Renal cortex interstitium (tissue), 11 donors: ENCODE data around the gene PPP2R2C. TPM values are rescaled to one million over a fixed set of nuclear protein-coding genes. Genes with fewer than 3 reads are reported as not detected.

Source experiments
- DNase-seq, 11 donors: peaks; one replicate each; pipeline ENCODE4 v3.0.0-alpha.2; 2013; ENCODE audit warnings: low read depth in 9 of 11, low spot score in 4 of 11; ENCODE audit errors: extremely low read depth in 1 of 11
- polyA plus RNA-seq, 3 donors: library from polyadenylated mRNA; unstranded; fragments of 120-200 nt; gene quantifications; one replicate each; pipeline ENCODE4 v1.2.1, GENCODE V29; 2013; ENCODE audit not compliant: insufficient read length in 3 of 3

The PPP2R2C gene
- polyA plus RNA-seq, 3 donors: 0.17 to 0.65 (median 0.35) TPM

DNA sequence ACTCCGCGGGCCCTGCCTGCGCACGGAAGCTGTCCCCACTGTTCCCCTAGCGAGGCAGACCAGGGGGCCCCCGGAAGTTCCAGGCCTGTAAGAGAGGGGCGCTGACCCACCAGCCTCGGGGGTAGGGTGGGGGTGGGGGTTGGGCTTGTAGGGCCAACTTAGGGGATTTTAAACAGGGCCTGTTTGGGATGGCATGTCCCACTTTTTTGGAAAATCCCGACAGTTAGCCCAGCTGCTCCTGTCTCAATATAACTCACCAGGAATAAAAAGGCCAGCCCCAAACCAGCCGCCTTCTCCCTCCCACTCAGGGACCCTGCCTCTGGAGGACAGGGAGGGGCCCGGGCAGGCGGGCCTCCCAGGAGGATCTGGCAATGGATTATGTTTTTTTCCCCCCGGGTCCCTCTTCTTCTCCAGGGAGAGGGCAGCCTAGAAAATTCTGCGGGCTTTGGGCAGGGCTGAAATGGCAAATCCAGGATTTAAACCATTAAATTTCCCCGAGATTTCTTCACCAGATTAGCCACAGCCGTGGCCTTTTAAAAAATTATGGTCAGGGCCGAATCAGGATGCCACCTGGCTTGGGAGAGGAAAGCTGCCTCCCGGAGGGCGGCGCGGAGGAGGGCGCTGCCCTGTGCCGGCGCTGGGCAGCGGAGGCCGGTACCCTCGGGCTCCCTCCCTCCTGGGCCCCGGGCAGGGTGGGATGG, 957 bp downstream of the PPP2R2C start:
- DNase-seq: no peak

DNA sequence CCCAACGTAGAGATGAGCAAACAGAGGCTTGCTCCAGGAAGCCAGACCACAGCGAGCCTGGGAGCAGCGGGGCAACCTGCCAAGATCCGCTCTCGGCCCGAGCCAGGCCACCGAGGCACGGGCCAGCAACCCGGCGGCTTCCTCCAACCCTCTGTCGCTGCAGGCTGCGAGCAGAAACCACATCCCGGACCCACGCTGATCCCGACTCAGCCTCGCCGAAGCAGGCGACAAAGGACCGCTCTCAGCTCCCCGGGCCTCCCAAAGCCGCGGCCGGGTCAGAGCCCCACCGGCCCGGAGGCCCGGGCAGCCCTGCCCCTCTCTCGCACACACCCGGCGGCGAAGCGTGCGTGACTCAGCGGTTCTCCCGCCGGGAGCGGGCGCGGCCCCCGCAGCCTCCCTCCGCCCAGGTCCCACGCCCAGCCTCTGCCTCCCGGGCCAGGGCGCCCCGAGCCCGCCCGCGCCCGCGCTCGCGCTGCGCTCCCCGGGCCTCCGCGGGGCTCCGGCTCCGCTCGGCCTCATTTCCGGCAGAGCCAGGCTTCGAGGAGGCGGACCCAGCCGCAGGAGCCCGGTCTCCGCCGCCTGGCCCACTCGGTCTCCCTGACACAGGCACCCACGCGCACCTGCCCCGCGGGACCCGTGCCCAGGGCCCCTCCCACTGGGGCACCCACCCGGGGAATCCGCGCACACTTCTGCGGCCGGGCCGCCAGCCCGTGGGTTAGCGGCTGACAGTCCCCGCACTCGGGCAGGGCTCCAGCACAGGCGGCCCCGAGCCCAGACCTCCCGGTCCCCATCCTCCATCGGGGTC, 1.7 kb downstream of the PPP2R2C start:
- peak in 1 of 11 donors; percentile 10 for DNase-seq

DNA sequence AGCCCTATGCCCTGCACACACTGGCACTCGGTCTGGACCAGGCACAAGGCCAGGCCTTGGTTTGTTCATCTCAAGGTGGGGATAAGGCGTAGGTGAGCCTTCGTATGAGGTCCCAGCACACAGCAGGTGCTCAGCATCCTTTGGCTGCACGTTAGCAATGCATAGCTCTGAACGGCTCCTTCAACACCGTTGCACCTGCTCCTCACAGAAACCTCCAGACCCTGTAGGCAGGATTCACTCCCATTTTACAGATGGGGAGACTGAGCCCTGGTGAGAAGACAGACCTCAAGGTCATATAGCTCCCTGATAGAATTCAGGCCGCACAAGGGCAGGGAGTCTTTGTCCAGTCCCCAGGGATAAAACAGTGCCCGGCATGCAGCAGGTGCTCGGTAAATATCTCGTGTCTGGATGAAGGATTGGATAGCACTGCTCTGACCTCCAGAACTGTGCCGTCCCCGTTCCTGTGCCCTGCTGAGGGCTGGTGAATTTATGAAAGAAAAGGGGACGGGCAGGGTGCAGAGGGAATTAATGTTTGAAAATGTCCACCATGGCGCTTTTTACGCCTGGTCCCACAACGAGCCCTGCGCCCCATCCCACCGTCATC, 2.4 kb downstream of the PPP2R2C start:
- DNase-seq: no peak

DNA sequence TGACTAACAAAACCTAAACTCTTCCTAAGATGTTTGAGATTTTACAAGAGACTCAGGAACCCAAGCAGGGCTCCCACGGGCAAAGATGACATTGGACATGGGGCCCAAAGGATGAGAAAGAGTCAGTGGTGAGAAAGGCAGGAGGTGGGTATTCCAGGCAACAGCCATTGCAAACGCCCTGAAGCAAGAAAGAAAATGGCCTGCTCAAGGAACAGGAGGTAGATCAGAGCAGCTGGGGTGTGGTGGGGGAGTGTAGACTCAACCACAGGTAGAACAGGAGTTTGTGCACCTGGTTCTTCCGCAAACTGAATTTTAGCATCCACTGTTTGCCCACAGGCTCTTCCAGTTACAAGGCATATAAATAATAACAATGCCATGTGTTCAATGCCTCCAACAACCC, 3.3 kb downstream of the PPP2R2C start:
- no peak for DNase-seq

DNA sequence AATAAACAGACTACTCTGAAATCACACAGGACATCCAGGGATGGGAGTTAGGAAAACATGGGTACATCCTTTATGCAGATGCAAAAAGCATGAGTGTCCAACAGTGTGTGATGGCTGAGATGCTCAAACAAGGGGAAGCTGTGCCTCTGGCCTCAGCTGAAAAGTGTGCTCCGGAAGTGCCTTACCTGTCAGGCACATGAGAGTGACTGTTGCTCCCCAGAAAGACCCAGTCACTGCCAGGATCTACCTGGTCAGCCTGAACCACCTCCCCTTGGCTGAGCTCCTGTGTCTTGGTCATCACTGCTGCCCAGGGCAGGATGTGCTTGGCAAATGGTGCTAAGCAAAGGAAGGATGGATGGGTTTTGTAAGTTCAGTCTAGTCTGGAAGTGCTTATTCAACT, 4.0 kb downstream of the PPP2R2C start:
- no peak for DNase-seq

DNA sequence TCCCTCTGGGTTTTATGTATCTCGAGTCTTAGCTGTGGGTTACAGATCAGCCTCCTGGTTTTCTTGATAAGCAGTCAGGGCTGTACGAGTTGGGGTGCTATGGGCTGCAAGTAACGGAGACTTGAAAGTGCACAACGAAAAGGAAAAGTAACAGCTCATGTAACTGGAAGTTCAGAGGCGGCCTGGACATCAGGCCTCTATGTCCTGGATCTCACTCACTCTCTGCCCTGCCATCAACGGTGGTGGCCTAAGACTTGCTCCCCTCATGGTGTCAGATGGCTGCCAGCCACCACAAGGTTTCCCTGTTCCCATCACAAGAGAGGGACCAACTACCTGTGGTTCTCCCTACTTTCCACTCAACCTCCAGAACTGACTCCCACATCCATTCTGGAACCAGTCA, 4.8 kb downstream of the PPP2R2C start:
- no peak for DNase-seq

DNA sequence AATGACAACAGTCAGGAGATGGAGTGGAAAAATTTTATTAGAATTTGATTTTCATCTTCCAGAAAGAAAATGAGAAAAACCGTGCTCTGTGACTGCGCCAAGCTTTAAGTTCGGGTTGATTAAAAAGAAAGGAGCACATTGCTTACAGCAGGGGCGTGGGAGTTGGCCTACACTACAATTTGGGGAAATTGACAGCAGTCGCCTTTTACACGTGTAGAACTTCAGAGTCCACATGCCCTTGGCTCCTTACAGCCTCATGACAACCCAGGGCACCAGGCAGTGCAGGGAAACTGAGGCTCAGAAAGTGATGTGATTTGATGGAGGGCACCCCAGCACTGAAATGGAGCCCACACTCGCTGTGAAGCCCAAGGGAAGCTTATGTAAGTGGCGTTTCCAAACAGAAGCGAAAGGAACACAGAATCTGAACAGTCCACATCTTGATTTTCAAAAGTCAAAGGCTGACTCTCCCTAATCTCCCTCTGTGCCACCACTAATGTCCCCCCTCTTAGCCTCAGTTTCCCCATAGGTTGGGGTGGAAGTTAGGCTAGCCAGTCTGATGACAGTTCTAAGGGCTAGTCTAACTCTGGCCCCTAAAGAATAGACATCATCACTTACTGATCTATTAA, 5.5 kb downstream of the PPP2R2C start:
- no peak for DNase-seq

DNA sequence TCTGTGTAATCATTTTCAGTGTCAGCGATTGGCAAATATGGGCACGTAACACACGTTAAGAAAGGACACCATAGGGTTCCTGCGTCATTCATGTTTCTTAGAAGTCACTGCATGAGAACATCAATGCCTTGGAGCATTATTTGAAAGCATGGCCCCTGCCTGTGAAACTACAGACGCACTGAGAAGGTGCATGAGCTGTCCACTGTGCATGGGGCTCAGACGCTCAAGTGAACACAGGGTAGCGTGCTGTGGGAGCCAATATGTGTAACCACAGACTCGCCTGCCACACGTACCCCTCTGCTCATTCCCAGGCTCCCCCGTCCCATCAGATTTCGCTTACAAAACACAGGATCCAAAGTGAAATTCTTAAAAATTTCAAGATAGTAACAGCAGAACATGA, 6.5 kb downstream of the PPP2R2C start:
- DNase-seq: no peak

DNA sequence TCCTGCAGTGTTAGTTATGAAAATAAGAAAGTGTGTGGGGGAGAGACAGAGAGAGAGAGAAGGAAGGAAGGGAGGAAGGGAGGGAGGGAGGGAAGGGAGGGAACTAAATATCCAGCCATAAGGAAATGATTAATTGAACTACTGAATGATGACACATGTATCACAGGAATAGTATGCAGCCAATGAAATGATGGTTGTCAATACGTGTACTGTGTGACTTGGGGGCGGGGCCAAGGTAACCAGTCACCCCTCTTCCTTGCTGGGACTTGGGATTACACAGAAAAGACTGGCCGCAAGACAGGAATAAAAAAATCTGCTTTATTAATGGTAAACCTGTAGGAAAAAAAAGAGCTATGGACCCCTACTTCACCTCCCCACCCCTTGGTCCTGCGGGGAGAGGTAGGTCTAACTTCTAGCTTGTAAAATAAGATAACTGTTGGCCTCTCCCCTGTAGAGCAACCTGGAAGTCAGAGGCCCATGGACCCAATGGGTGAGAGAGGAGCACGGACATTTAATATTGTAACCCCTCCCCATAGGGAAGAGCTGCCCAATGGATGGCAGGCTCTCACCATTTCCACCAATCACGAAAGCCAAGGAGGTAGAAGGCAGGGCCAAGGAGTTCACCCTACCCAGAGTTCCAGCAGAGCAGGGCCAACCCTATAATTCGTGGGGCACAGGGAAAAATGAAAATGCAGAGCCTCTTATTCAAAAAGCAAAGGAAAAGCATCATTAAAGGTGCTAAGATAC, 7.4 kb downstream of the PPP2R2C start:
- DNase-seq: no peak

DNA sequence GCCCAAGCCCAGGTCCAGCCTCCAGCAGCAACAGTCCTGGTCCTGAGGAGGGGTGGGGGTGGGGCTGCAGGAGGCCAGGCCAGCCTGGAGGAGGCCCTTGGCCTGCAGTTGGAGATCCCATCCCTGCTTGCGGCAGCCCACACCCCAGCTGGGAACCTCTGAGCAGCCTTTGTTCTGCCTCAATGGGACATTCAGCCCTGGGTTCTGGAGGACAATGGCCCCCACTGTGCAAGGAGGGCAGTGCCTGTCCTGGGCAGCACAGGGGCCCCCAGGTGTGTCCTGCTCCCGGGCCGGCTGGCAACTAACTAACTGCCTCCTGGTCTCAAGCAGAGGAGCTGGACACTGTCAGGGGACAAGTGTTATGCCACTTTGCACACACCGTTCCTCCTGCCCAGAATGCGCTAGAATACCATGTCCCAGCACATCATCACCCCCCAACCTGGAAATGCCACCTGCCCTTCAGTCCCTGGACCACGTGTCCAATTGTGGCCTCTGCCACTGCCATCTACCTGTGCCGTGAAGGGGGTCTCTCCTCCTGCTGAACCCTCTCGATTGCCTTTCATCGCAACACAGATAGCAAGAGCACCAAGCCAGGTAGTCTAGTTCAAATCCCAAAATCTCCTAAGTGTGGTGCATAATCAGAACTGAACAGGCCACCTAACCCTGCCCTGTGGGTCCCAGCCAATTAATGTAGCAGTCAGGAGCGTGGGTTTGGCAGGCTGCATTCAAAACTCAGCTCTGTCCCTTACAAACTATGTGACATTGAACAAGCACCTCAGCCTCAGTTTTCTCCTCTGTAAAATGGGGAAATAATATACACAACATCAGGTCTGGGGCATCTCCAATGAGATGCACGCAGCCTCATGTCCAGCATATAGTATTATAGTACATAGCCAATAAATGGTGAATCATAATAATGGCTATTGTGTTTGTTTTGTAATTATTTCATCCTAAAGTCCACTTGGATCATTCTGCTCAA, 8.8 kb downstream of the PPP2R2C start:
- no peak for DNase-seq

DNA sequence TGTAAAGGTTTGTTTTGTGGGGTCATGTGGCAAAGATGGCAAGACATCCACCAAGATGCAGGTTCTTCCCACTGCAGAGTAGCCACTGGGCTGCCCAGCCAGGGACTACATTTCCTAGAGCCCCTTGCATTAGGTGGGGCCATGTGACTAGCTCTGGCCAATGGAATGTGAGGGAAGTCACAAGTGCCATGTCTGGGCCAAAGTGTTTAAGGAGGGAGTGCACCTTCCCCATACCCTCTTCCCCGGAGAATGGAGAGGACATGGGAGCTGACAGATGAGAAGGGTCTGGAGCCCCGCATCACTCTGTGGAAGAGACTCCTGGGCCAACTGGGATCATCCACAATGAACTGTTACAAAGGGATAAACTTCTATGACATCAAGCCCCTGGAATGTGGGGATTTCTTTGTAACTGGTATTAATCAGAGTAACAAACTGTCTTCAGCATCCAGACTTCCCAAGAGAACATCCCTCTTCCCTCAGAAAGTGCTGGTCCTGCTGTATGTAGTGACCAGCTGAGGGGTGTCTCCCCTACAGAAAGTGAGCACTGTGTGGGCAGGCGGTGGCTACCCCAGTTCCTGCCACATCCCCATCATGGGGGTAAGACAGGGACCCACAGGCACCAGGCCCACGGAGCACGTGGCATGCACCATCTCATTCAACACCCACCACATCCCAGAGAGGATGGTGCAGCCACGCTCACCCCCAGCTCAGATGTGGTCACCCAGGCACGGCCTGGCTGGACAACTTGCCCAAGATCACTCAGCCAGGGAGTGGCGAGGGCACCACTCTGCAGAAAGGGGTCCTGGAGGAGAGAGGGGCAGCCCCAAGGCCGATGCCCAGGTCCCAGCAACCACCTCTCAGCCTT, 10.9 kb downstream of the PPP2R2C start:
- no peak for DNase-seq

DNA sequence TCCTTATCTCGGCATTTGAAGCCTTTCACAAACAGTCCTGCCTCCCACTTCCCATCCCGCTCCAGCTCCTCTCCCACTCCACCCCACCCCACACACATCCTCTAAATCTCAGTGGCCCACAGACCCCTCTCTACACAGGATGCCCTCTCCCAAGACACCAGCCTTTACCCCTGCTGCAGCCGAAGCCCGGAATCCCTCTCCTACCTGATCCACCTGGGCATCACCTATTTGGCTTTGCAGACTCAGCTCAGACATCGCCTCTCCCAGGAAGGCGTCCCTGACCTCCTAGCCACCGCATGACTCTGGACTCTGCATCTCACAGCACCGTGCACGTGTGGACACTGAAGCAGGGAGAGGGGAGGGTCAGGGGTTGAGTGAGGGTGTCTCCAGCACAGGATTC, 11.5 kb downstream of the PPP2R2C start:
- DNase-seq: no peak

DNA sequence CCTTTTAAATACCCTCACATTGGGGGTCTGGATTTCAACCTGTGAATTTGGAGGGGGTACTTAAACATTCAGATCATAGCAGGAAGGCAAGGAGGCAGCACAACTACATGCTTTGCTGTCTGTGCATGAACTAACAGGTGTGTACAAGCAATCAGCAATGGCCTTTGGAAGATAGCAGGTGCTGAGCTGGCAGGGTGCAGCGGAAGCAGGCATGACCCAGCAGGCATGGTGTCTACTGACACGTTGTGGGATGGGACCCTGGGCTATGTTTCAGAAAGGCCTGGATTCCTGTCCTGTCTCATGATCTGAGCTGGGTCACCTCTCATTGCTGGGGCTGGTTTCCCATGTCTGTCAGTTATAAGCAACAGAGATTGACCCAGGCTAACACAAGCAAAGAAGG, 13.9 kb downstream of the PPP2R2C start:
- DNase-seq: no peak

DNA sequence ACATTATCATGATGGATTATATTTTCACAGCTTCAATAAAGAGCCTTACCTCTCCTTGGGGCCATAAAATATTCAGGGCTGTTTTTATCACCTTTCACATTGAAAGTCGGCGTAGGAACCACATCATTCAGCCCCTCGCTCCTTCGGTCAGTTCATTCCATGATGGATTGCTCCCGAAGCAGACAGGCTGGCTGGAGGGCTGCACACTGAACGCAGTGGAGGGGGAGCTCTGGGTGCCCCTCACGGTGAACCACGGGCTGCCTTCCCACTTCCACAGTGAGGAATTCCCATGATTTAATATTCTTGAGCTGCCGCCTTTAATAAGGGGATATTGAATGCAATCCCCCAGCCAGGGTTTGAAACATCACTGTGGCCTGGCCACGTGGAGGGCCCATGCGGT, 16.0 kb downstream of the PPP2R2C start:
- DNase-seq: no peak

DNA sequence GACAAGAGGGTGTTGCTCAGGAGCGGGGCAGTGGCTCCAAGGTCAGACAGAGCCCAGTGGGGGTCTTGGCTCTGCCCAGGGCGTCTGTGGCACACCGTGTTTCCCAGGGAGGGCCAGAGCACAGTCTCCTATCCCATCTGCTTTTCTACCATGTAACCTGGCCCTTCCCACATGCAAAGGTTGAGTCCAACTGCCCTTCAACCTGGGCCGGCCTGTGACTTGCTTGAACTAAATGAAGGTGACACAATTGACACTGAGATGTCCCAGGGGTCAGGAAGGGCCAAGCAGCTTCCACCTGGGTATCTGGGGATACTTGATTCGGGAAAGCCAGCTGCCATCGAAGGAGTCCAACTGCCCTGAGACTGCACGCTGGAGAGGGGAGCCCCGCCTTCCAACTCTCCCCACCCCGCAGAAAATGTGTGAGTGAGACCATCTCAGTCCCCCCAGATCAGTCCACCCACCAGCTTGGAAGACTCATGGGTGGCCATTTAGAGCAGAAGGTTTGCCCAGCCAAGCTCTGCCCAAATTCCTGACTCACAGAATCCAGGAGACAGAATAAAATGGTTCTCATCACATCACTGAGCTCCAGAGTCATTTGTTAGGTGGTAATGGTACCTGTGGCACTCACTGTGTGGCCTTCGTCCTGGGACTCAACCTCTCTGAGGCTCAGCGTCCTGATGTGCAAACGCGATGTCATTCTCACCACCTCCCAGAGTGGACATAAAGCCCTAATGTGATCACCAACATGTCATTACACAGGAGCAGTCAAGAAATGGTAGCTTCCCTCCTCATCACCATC, 18.1 kb downstream of the PPP2R2C start:
- DNase-seq: no peak

DNA sequence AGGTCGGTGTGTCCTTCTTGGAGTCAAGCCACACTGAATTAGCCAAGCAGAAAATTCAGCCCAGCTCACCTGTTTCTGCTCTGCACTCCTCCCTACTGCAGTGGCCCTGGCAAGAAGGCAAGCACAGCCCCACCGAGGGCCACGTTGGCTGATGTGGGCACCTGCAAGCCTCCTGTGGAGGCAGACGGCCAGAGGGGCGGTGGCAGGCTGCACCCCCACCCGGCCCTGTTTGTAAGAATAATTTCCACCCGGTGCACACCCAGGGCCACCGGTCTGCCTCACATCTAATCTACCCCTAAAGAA, 18.8 kb downstream of the PPP2R2C start:
- DNase-seq: no peak
